ENCODE data around the gene SLC9A7.
"Not testable (repeated sequence)": the region's sequence is repeated elsewhere in the genome, so short reads cannot be mapped to it uniquely, and the experiment has no call there.

SLC9A7 gene

DNA sequence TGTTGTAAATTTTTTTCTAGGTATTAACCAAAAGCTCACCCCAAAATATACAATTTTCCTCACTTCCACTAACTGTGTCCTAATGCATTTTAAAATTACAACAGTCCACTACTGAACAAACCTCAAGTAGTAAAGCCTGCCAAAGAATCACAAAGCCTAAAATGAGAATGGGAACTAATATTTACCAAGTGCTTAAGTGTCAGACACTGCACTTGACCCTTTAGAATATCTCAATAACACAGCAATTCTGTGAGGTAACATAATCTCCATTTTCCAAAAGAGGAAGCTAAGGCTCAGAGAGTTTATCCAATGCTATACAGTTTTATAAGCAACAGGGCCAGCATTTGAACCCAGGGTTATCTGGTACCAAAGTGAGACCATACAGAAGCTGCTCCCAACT, 4.9 kb downstream of the SLC9A7 start:
- DNase-seq, result no peak

GRCh38 chrX:46750889-46751288, 8.0 kb downstream of the SLC9A7 start:
- no peak for DNase-seq

DNA sequence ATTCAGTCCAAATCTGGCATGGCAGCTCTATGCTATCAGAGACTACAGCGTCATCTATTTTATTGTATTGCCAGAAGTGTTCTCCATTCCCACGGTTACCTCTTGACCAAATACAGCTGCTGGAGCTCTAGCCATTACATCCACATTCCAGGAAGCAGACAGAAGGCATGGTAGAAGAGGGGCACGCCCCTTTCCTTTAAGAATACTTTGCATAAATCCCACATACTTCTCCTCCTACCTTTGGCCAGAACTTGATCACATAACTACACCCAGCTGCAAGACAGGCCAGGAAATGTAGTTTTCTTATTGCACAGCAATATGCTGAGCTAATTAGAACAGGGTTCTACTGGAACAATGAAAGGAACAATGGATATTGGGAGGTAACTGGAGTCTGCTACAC, 14.9 kb downstream of the SLC9A7 start:
- DNase-seq, result no peak

GRCh38 chrX:46743046-46743445, 15.9 kb downstream of the SLC9A7 start:
- no peak for DNase-seq

GRCh38 chrX:46739736-46740135, 19.2 kb downstream of the SLC9A7 start:
- DNase-seq, result no peak

DNA sequence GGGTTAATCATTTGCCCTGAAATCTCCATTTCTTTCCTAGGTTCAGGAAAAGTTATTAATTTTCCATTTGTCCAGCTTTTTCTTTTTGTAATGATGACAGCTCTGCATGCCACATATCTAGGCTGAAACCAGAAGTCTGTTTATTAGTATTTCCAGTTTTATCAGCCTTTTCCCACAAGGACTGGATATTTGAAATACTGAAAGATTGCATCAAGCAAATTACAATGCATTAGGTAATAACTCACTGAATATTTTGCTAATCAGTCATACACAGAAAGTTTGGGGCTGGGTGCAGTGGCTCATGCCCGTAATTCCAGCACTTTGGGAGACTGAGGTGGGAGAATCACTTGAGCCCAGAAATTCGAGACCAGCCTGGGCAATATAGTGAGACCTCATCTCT, 21.5 kb downstream of the SLC9A7 start:
- DNase-seq, result no peak

GRCh38 chrX:46737041-46737440, 21.9 kb downstream of the SLC9A7 start:
- DNase-seq, result no peak

DNA sequence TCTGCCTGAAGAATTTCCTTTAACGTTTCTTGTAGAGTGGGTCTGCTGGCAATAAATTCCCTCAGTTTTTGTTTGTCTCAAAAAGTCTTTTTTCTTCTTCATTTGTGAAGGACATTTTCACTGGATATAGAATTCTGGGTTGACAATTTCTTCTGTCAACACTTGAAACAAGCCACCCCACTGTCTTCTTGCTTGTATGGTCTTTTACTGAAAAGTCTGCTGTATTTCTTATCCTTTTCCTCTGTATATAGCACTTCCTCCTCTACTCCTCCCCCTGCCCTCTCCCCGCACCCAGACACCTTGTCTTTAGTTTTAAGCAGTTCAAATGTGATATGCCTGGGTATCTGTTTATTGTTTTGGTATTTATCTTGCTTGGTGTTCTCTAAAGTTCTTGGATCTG, 23.3 kb downstream of the SLC9A7 start:
- no peak for DNase-seq

- DNase-seq, result no peak
These were observed 25.7 kb downstream of the SLC9A7 start for GRCh38 chrX:46733226-46733625.

- no peak for DNase-seq
These were observed 28.2 kb downstream of the SLC9A7 start for GRCh38 chrX:46730765-46731164.

GRCh38 chrX:46727441-46727840, 31.5 kb downstream of the SLC9A7 start:
- DNase-seq, result no peak

- DNase-seq, result not testable (repeated sequence)
These were observed 35.4 kb downstream of the SLC9A7 start for GRCh38 chrX:46723569-46723927.

DNA sequence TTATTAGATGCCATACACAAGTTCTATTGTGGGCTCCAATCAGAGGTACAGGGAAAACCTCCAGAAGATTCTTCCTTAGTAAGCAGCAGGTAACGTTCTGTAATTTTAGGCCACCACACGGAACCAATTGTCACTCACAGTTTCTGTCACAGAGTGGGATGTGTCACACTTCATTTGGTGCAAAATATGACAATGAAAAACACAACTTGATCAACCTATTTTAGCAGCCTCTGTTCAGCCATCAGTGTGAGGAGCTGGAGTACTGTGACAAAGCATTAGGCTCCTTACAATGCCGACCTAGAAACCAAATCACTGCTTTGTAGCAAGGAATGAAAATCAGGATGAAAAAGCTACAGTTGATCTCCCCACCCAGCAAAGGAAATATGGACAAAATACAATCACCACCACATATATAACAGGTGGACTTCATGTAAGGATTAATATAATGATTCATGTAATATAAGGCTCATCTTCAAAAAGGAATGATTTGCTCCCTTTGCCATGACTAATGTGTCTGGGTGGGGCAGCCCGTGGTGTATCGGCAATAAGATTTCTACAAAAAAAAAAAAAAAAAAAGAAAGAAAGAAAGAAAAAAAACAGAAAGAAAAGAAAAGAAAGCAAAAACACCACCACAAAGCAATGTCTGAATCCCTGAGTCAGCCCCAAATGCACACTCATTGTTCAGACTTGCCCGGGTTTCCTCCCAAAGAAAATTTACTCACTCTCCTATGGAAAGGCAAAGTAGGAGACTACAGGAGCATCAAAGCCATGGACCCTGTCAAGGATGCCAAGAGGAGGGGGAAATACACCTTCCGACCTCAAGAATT, 36.0 kb downstream of the SLC9A7 start:
- DNase-seq, result no peak

- no peak for DNase-seq
These were observed 42.1 kb downstream of the SLC9A7 start for GRCh38 chrX:46716796-46717195.

DNA sequence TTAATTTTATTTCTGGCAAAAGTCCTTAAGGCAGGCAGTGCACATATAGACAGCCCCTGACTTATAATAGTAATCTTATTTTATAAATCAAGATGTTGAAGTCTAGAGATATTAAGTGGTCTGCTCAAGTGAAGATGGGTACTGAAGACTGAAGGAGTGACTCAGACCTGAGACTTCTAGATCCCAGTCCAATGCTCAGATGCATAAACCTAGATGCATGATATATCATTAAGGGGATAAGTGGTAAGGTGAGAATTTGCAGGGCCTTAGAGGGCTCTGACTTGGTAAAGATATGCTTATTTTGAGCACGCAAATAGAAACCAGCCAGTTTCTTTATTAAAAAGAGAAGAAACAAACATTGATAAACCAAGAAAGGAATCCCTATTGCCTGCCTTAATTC, 42.9 kb downstream of the SLC9A7 start:
- DNase-seq, result no peak

DNA sequence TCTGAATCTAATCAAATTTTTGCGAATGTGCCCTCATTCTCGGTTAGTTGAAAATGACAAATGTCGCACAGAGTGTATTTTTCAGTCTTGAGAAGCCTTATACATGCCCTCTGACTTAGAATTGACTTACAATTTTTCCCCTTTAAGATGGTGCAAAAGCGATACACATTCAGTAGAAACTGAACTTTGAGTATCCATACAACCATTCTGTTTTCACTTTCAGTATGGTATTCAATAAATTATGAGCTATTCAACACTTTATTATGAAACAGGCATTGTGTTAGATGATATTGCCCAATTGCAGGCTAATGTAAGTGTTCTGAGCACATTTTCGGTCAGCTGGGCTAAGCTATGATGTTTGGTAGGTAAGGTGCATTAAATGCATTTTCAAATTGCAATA, 43.4 kb downstream of the SLC9A7 start:
- DNase-seq, result no peak

DNA sequence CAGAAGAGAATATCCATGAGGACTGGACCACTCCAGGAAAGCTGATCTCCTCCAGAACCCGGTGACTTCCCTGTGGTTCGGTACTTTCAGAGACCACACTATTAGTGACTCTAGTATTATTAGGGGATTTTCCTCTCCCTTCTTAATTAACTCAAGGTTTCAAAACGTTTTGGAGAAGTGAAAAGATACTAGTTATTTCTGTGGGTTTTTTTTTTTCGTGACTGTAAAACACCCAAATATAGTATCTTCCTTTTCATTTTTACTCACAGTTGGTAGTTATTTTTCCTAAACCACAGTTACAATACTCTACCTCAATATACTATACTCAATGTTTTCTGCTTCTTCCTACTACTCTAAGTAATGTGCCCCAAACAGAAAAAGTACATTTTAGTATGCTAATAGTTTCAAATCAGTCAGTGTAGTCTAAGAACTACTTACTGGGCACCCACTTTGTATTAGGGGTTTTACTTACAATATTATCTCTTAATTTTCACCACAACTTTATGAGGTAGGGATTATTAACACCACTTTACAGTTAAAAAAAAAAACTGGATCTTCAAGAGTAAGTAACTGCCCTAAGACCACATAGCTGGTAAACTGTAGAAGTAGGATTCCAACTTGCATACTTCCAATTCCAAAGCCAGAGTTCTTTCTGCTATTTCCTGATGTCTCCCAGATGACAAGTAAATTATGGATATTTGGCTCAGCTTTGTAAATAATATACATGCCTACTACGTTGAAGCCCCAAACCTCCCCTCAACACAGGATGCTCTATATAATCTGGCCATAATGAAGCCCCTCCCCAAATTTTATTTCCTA, 45.0 kb downstream of the SLC9A7 start:
- DNase-seq, result no peak

GRCh38 chrX:46712764-46713163, 46.2 kb downstream of the SLC9A7 start:
- no peak for DNase-seq

DNA sequence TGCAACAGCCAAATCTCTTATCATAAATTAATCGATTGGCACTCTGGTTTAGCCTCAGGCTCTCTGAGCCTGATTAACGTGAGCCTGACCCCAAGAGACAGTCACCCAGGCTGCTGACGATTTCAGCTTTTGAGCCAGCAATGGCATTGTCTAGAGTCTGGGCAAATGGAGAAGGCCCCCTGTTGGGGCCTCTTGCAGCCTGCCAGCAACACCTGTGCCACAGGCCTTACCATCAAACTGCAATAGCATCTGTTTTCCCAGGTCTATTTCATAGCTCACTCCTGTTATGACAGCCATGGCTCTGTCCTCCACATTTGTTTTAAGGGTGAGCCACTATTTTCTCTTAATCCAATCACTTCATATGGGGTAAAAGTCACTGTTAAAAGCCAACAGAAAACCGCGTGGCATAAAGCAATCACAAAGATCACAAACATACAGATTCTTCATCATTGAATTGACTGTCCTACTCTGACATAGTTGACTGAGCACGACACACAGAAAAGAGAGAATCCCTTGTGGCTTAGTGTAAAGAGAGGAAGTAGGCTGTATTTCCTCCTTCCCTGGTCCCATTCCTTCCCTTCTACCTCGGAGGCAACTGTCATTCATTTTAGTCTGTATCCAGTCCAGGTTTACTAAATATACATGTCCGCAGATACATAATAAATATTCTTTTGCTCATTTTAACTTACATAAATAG, 47.8 kb downstream of the SLC9A7 start:
- no peak for DNase-seq

- DNase-seq, result peak in 1 of 2 experiments; percentile 2
These were observed 48.5 kb downstream of the SLC9A7 start for GRCh38 chrX:46710425-46710824.

- no peak for DNase-seq
These were observed 51.5 kb downstream of the SLC9A7 start for GRCh38 chrX:46707274-46707965.

DNA sequence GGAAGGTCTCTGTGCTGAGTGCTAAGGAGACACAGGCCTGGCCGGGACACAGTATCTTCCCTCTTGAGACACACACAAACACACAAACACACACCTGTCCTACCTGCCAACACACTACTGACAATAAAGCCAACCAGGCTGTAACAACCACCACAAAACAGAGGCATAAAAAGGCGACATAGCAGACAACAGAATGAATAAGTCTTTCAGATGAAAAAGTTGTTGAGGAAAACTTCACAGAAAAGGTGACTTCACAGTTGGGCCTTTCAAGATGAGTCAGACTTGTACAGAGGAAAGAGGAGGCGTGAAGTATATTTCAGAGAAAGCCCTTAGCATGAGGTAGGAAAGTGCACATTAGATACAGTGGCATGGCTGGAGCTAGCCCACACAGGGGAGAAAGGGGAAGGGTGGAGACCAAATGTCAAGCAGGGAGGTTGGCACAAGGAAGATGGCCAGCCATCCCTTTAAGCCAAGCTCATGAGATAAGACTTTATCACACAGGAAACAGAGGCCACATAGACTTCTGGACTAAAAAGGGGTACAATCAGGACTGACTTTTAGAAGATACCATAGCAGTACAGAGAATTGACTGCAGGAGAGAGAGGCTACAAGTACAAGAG, 54.0 kb downstream of the SLC9A7 start:
- no peak for DNase-seq

DNA sequence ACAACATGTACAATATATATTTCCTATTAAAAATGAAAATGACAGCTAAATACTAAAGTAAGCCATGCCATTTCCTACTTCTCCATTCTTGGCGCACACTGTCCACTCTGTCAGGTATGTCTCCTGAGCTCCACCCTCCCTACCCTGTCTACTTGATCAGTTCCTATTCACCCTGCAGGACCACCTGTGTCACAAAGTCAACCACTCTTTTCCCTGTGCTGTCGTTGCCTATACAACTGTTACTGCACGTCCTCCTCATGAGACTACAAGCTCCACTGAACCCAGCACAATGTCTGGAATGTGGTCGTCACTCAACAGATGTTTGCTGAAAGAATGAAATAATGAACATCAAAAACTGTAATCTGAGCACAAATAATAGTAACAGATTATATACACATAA, 54.9 kb downstream of the SLC9A7 start:
- no peak for DNase-seq

Data from SW 1271 (cell line).